ENCODE results near the gene ANKRD18B. TPM values are rescaled to one million over a fixed set of nuclear protein-coding genes. Genes with fewer than 3 reads are reported as not detected.
"Not testable (repeated sequence)": the region's sequence is repeated elsewhere in the genome, so short reads cannot be mapped to it uniquely, and the experiment has no call there.

Gene ANKRD18B
- under 1 TPM in 1 of 3 donors, not detected in 2; 0.13 TPM for total RNA-seq
- total RNA-seq (2013) = not detected

DNA sequence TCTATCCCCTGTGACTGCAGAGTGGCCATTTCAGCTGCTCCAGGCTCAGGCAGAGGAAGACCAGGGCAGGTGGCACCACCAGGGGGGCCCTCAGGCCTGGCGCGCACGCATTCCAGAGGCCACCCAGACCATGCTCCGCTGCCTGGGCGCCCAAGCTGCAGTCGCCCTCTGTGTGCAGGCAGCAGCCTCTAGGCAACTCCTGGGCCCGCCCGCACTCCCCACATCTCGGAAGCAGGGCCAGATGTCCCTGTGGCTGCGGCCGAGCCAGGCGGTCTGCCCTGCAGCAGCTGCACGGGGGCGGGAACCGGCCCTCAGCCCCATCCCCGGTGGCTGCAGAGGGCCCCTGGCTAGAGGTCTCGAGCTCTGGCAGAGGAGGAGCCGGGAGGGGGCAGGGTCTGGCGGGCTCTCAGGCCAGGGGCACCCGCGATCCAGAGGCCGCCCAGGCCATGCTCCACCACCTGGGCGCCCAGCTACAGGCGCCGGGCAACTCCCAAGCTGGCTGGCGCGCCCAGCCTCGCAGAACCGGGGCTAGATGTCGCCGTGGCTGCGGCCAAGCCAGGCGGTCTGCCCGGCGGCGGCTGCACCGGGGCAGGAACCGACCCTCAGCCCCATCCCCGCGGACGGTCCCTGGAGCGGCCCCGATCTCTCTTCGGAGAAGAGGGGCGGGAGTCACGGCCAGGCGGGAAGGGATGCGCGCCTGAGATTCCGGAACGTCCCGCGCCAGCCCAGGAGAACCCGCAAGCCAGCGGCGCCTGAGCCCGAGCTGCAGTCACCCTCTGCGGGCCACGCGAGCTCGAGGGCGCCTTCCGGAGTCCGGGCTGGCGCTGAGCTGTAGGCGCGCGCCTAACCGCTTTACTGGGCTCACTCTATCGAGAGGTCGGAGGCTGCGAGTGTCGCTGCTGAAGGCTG lies at the start of gene ANKRD18B:
ANKRD18B (plus strand) TSS at position 855 of the 909 bp plus-strand sequence. CDS start 239 bp downstream, outside the sequence.
- H3K4me1 ChIP-seq (ENCODE audit: control insufficient read depth, insufficient read depth, low read length) = peaks cover 11% of the 10 kb centered on the region
- peak in 1 of 2 donors; percentile 65 for DNase-seq
- intact Hi-C loops (cut with micrococcal nuclease); H3K36me3 Mint-ChIP-seq; H3K27me3 ChIP-seq (ENCODE audit: control insufficient read depth, insufficient read depth, low read length); H3K36me3 ChIP-seq (ENCODE audit: control insufficient read depth, insufficient read depth, low read length); H3K9me3 ChIP-seq (ENCODE audit: control insufficient read depth, insufficient read depth, low read length); H3K4me1 Mint-ChIP-seq; H3K27ac Mint-ChIP-seq; H3K4me3 ChIP-seq (ENCODE audit: low read length); H3K9me3 Mint-ChIP-seq; H3K27ac ChIP-seq (ENCODE audit: low read length): not testable (repeated sequence)
- peaks cover 34 to 52% of the 10 kb centered on the region in 2 donors for H3K27me3 Mint-ChIP-seq (ENCODE audit: low read depth in 2 of 2)
- WGBS (ENCODE audit: insufficient coverage) = 2% methylated on average over 73 of the region's 73 CpGs
- peak within 1 kb of the TSS; percentile 42 for H3K4me3 Mint-ChIP-seq
- peak; percentile 42 to 86 (median 70) for ATAC-seq

DNA sequence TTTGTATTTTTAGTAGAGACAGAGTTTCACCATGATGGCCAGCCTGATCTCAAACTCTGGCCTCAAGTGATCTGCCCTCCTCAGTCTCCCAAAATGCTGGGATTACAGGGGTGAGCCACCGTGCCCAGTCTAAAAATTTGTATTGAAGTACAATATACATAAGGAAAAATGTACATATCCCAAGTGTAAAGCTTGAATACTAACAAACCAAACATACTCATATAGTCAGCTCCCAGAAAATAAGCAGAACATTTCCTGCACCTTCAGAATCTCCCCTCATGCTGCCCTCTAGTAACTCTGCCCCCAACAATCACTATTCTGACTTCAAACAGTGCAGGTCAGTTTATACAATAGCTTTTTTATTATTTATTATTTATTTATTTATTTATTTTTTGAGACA lies 48.7 kb upstream of the ANKRD18B start:
- no peak for ATAC-seq
- peak in 1 of 2 donors; percentile 5 for DNase-seq
- no peak overlapping the region for H3K27ac Mint-ChIP-seq
- peaks cover 15% of the 10 kb centered on the region for H3K4me1 ChIP-seq (ENCODE audit: control insufficient read depth, insufficient read depth, low read length)
- H3K27ac ChIP-seq (ENCODE audit: low read length) = no peak overlapping the region
- H3K4me1 Mint-ChIP-seq = peaks cover 20 to 21% of the 10 kb centered on the region in 2 donors
- WGBS (ENCODE audit: insufficient coverage) = no CpG with 5 or more reads among the region's 1 CpG
- H3K27me3 Mint-ChIP-seq (ENCODE audit: low read depth in 2 of 2) = no peaks in the 10 kb centered on the region
- no peaks in the 10 kb centered on the region for H3K27me3 ChIP-seq (ENCODE audit: control insufficient read depth, insufficient read depth, low read length)
- TF ChIP-seq, protein P1, sequence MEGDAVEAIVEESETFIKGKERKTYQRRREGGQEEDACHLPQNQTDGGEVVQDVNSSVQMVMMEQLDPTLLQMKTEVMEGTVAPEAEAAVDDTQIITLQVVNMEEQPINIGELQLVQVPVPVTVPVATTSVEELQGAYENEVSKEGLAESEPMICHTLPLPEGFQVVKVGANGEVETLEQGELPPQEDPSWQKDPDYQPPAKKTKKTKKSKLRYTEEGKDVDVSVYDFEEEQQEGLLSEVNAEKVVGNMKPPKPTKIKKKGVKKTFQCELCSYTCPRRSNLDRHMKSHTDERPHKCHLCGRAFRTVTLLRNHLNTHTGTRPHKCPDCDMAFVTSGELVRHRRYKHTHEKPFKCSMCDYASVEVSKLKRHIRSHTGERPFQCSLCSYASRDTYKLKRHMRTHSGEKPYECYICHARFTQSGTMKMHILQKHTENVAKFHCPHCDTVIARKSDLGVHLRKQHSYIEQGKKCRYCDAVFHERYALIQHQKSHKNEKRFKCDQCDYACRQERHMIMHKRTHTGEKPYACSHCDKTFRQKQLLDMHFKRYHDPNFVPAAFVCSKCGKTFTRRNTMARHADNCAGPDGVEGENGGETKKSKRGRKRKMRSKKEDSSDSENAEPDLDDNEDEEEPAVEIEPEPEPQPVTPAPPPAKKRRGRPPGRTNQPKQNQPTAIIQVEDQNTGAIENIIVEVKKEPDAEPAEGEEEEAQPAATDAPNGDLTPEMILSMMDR (IDR thresholded peaks at IDR 0.05) = no peak
- H3K9me3 ChIP-seq (ENCODE audit: control insufficient read depth, insufficient read depth, low read length) = no peaks in the 10 kb centered on the region
- H3K9me3 Mint-ChIP-seq = no peaks in the 10 kb centered on the region
- H3K4me3 Mint-ChIP-seq = peak overlapping the region; percentile 35
- H3K4me3 ChIP-seq (ENCODE audit: low read length) = no peak overlapping the region
- H3K36me3 ChIP-seq (ENCODE audit: control insufficient read depth, insufficient read depth, low read length) = peaks cover 13% of the 10 kb centered on the region
- intact Hi-C loops (cut with micrococcal nuclease) = loop anchor here (10.0 kb wide), 1 partner anchor 211 kb away; the partner anchor contains the start of genes BAG1 and CHMP5
- peaks cover 8% of the 10 kb centered on the region for H3K36me3 Mint-ChIP-seq

DNA sequence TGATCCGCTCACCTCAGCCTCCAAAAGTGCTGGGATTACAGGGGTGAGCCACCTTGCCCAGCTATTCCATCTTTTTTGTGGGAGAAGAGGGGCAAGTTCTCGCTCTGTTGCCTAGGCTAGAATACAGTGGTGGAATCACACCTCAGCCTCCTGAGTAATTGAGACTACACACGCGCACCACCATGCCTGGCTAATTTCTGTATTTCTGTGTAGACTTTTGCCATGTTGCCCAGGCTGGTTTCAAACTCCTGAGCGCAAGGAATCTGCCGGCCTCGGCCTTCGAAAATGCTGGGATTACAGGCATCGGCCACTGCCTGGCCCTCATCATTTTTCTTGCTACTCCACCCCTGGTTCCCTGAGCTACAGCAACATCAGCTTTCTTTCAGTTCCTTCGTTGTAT lies 47.5 kb upstream of the ANKRD18B start:
- WGBS (ENCODE audit: insufficient coverage) = 96% methylated on average over 10 of the region's 10 CpGs
- H3K27ac Mint-ChIP-seq = no peak overlapping the region

DNA sequence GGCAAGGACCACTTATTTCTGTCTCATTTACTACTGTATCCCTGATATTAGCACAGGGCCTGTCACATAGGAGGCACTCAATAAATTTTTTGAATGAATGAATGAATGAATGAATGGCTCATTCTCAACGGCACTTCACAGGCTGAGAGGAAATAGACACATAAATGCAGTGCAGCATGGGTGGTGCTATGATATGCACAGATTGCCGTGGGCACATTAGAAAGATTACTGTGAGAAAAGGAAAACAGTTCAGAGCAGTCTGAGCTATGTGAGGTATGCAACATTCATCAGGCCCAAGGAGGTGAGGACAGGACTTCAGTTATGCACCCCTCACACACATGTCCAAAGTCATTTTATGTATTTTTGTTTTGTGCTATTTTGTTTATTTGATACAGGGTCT lies 43.9 kb upstream of the ANKRD18B start:
- TF ChIP-seq, protein P1 (IDR thresholded peaks at IDR 0.05) = no peak
- H3K4me3 Mint-ChIP-seq = no peak overlapping the region
- no peak overlapping the region for H3K27ac Mint-ChIP-seq
- whole genome bisulfite sequencing (ENCODE audit: insufficient coverage) = 89% methylated on average over 2 of the region's 2 CpGs
- H3K9me3 ChIP-seq (ENCODE audit: control insufficient read depth, insufficient read depth, low read length) = no peaks in the 10 kb centered on the region
- no peaks in the 10 kb centered on the region for H3K4me1 ChIP-seq (ENCODE audit: control insufficient read depth, insufficient read depth, low read length)
- H3K27me3 ChIP-seq (ENCODE audit: control insufficient read depth, insufficient read depth, low read length) = no peaks in the 10 kb centered on the region
- H3K27ac ChIP-seq (ENCODE audit: low read length) = no peak overlapping the region
- intact Hi-C loops (cut with micrococcal nuclease) = no loop called here
- ATAC-seq (no peak), DNase-seq (no peak)
- no peaks in the 10 kb centered on the region for H3K9me3 Mint-ChIP-seq
- no peaks in the 10 kb centered on the region for H3K36me3 Mint-ChIP-seq
- H3K36me3 ChIP-seq (ENCODE audit: control insufficient read depth, insufficient read depth, low read length) = no peaks in the 10 kb centered on the region
- H3K4me3 ChIP-seq (ENCODE audit: low read length) = no peak overlapping the region
- no peaks in the 10 kb centered on the region for H3K4me1 Mint-ChIP-seq
- H3K27me3 Mint-ChIP-seq (ENCODE audit: low read depth in 2 of 2) = no peaks in the 10 kb centered on the region

More for the DNA sequence above, 47.5 kb upstream of the ANKRD18B start:
- no peaks in the 10 kb centered on the region for H3K9me3 ChIP-seq (ENCODE audit: control insufficient read depth, insufficient read depth, low read length)
- peaks cover 15% of the 10 kb centered on the region for H3K4me1 ChIP-seq (ENCODE audit: control insufficient read depth, insufficient read depth, low read length)
- intact Hi-C loops (cut with micrococcal nuclease) = loop anchor here (10.0 kb wide), 1 partner anchor 212 kb away; the partner anchor contains the start of genes BAG1 and CHMP5
- DNase-seq (no peak), ATAC-seq (no peak)
- no peaks in the 10 kb centered on the region for H3K27me3 ChIP-seq (ENCODE audit: control insufficient read depth, insufficient read depth, low read length)
- H3K4me1 Mint-ChIP-seq = peaks cover 18 to 19% of the 10 kb centered on the region in 2 donors
- TF ChIP-seq, protein P1 (IDR thresholded peaks at IDR 0.05) = no peak
- no peaks in the 10 kb centered on the region for H3K27me3 Mint-ChIP-seq (ENCODE audit: low read depth in 2 of 2)
- H3K27ac ChIP-seq (ENCODE audit: low read length) = no peak overlapping the region
- no peaks in the 10 kb centered on the region for H3K9me3 Mint-ChIP-seq
- peaks cover 5% of the 10 kb centered on the region for H3K36me3 ChIP-seq (ENCODE audit: control insufficient read depth, insufficient read depth, low read length)
- no peak overlapping the region for H3K4me3 Mint-ChIP-seq
- H3K4me3 ChIP-seq (ENCODE audit: low read length) = no peak overlapping the region
- H3K36me3 Mint-ChIP-seq = peaks cover 4% of the 10 kb centered on the region

Data from natural killer cell (primary cell).